ENCODE results near the gene CDC42.
A peak's percentile ranks its signal among the peaks of the same experiment; 100 is the strongest.

The CDC42 gene

DNA sequence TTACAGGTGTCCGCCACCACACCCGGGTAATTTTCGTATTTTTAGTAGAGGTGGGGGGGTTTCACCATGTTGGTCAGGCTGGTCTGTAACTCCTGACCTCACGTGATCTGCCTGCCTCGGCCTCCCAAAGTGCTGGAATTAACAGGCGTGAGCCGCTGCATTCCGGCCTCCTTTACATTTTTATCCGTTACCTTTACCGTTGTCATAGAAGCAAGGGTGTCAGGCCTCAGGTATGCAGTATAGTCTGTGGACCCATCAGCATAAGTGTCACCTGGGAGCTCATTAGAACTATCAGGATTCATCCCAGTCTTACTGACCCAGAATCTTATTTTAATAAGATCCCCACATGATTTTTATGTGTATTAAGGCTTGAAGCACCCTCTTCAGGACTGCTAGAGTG lies 5.4 kb downstream of the CDC42 start:
- peaks cover 77% of the 10 kb centered on the region for H3K36me3 Mint-ChIP-seq (ENCODE audit: insufficient read depth)
- H3K27me3 Mint-ChIP-seq: no peaks in the 10 kb centered on the region
- H3K4me1 Mint-ChIP-seq (ENCODE audit: low read depth in 2 of 2): peaks cover 46 to 77% of the 10 kb centered on the region in 2 donors
- DNase-seq (no peak), ATAC-seq (replicated peaks) (no peak)
- H3K9me3 Mint-ChIP-seq: no peaks in the 10 kb centered on the region
- peak overlapping the region; percentile 74 to 98 for H3K27ac Mint-ChIP-seq
- H3K4me3 Mint-ChIP-seq: peak overlapping the region; percentile 69 to 81

DNA sequence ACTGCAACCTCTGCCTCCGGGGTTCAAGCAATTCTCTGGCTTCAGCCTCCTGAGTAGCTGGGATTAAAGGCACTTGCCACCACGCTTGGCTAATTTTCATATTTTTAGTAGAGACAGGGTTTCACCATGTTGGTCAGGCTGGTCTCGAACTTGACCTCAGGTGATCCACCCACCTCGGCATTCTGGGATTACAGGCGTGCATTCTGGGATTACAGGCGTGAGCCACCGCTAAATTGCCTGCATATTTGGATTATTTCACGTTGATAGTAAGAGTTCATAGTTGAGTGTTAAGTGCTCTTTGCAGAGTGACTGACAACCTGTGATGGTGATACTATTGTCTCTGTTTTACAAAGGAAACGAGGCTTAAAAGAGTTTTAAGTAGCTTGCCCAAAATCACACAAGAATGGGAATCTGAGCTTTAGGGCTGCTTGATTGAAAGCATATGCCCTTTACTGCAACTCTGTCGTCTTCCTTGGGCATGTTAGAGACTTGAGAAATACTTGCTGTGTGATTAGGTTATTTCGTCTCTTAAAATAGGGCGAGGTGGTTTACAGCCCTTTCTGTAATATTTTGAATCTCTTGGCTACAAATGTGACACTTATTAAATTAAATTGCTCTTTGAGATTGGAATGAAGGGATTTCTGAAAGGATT lies 12.4 kb downstream of the CDC42 start:
- Mint-ChIP-seq H3K4me1 (ENCODE audit: low read depth in 2 of 2) (peaks cover 69 to 88% of the 10 kb centered on the region in 2 donors), H3K4me3 (peak overlapping the region; percentile 70 to 79), H3K27ac (peak overlapping the region; percentile 61 to 87), H3K9me3 (no peaks in the 10 kb centered on the region), H3K27me3 (no peaks in the 10 kb centered on the region), H3K36me3 (ENCODE audit: insufficient read depth) (peaks cover 77% of the 10 kb centered on the region)
- DNase-seq: no peak
- ATAC-seq (replicated peaks): no peak

GRCh38 chr1:22071511-22071910 lies 19.0 kb downstream of the CDC42 start:
- H3K27ac Mint-ChIP-seq: peak overlapping the region; percentile 76 to 87
- peaks cover 71 to 85% of the 10 kb centered on the region in 2 donors for H3K4me1 Mint-ChIP-seq (ENCODE audit: low read depth in 2 of 2)
- no peaks in the 10 kb centered on the region for H3K27me3 Mint-ChIP-seq
- no peak for ATAC-seq (replicated peaks)
- DNase-seq: no peak
- no peaks in the 10 kb centered on the region for H3K9me3 Mint-ChIP-seq
- peak overlapping the region; percentile 50 to 52 for H3K4me3 Mint-ChIP-seq
- H3K36me3 Mint-ChIP-seq (ENCODE audit: insufficient read depth): peaks cover 79% of the 10 kb centered on the region

DNA sequence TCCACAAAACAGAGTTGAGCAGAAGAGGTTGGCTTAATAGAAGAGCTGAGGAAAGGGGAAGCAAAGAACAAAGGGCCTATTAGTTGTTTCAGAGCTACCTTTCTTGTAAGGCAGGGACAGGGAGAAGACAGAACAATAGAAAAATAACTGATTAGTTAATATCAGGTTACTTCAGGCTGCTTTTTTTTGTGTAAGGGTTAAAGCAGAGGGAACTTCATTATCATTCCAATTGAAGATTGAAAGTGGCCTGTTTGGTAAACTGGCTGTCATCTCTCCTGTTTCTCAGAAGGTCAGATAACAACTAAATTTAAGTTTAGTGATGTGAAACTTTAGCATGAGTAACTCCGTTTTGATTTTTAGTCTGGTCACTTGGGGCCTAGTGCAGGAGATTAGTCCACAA lies 22.3 kb downstream of the CDC42 start:
- Mint-ChIP-seq H3K27ac (peak overlapping the region; percentile 64 to 87), H3K4me3 (peak overlapping the region; percentile 12 to 73), H3K4me1 (ENCODE audit: low read depth in 2 of 2) (peaks cover 73 to 91% of the 10 kb centered on the region in 2 donors), H3K36me3 (ENCODE audit: insufficient read depth) (peaks cover 90% of the 10 kb centered on the region), H3K27me3 (no peaks in the 10 kb centered on the region), H3K9me3 (no peaks in the 10 kb centered on the region)
- ATAC-seq (replicated peaks) (no peak), DNase-seq (no peak)

DNA sequence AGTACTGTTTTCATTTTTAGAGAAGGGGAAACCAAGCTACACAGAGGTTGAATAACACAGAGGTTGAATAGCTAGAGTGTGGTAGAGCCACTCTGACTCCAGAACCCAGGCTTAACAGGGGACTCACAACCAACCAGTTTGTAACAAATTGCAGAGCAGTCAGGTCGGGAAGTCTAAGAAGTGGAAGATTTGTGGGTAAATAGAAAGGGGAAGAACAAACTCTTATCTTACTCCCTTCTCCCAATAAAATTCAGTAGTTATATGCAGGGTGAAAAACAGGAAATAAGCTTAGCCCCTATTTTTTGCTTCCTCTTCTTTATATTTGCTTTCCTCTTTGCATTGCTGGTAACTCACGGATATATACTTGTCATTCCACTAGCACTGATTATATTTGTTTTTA lies 23.2 kb downstream of the CDC42 start:
- no peak for DNase-seq
- H3K4me1 Mint-ChIP-seq (ENCODE audit: low read depth in 2 of 2): peaks cover 72 to 86% of the 10 kb centered on the region in 2 donors
- peak overlapping the region; percentile 38 to 64 for H3K27ac Mint-ChIP-seq
- peaks cover 92% of the 10 kb centered on the region for H3K36me3 Mint-ChIP-seq (ENCODE audit: insufficient read depth)
- peak; percentile 36 for ATAC-seq (replicated peaks)
- no peaks in the 10 kb centered on the region for H3K9me3 Mint-ChIP-seq
- peak overlapping the region; percentile 12 to 73 for H3K4me3 Mint-ChIP-seq
- no peaks in the 10 kb centered on the region for H3K27me3 Mint-ChIP-seq

DNA sequence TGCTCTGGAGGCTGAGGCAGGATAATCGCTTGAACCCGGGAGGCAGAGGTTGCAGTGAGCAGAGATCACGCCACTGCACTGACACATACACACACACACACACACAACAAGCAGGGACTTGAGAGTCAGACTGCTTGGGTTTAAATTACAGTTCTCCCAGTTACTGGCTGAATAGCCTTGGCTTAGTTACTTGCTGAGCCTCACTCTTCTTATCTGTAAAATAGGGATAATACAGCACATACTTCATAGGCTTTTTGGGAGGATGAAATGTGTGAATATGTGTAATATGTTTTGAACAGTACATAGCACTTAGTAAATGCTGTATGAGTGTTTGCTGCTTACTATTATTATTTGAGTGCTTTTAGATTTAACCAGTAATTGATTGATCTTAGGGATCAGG lies 23.8 kb downstream of the CDC42 start:
- H3K27ac Mint-ChIP-seq: peak overlapping the region; percentile 38 to 64
- no peaks in the 10 kb centered on the region for H3K9me3 Mint-ChIP-seq
- H3K36me3 Mint-ChIP-seq (ENCODE audit: insufficient read depth): peaks cover 92% of the 10 kb centered on the region
- DNase-seq (no peak), ATAC-seq (replicated peaks) (no peak)
- H3K4me1 Mint-ChIP-seq (ENCODE audit: low read depth in 2 of 2): peaks cover 68 to 88% of the 10 kb centered on the region in 2 donors
- H3K4me3 Mint-ChIP-seq: peak overlapping the region; percentile 12 to 73
- no peaks in the 10 kb centered on the region for H3K27me3 Mint-ChIP-seq

DNA sequence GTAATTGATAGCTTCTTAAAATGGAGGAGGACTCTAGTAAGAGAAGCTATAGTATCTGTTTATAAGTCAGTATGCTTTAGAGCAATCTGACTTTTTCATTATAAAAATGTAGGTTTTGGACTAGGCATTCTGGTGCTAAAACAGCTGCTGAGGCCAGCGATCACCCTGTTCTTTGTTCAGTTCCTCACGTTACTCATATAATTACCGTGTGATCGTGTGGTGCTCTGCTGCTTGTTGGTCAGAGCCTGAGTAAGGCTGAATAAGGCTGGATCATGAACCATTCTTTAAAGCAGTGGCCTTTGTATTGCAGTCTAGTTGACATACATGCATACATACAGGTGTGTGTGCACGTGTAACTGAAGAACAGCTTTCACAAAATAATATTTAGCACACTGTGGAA lies 25.2 kb downstream of the CDC42 start:
- peaks cover 95% of the 10 kb centered on the region for H3K36me3 Mint-ChIP-seq (ENCODE audit: insufficient read depth)
- H3K27ac Mint-ChIP-seq: peak overlapping the region; percentile 38 to 64
- ATAC-seq (replicated peaks): peak; percentile 25

GRCh38 chr1:22078133-22078532 lies 25.6 kb downstream of the CDC42 start:
- Mint-ChIP-seq H3K27me3 (no peaks in the 10 kb centered on the region), H3K4me3 (peak overlapping the region; percentile 38 to 73), H3K27ac (peak overlapping the region; percentile 54 to 77), H3K9me3 (no peaks in the 10 kb centered on the region), H3K36me3 (ENCODE audit: insufficient read depth) (peaks cover 95% of the 10 kb centered on the region), H3K4me1 (ENCODE audit: low read depth in 2 of 2) (peaks cover 62 to 78% of the 10 kb centered on the region in 2 donors)
- DNase-seq (no peak), ATAC-seq (replicated peaks) (no peak)

More for the DNA sequence above, 25.2 kb downstream of the CDC42 start:
- Mint-ChIP-seq H3K4me1 (ENCODE audit: low read depth in 2 of 2) (peaks cover 63 to 82% of the 10 kb centered on the region in 2 donors), H3K9me3 (no peaks in the 10 kb centered on the region), H3K27me3 (no peaks in the 10 kb centered on the region), H3K4me3 (peak overlapping the region; percentile 38 to 73)
- no peak for DNase-seq

- Mint-ChIP-seq H3K4me1 (ENCODE audit: low read depth in 2 of 2) (peaks cover 59 to 76% of the 10 kb centered on the region in 2 donors), H3K36me3 (ENCODE audit: insufficient read depth) (peaks cover 98% of the 10 kb centered on the region), H3K27me3 (no peaks in the 10 kb centered on the region), H3K4me3 (no peak overlapping the region), H3K27ac (peak overlapping the region; percentile 54 to 77), H3K9me3 (no peaks in the 10 kb centered on the region)
- DNase-seq (no peak), ATAC-seq (replicated peaks) (no peak)
Measured at GRCh38 chr1:22080191-22080590, 27.7 kb downstream of the CDC42 start.

DNA sequence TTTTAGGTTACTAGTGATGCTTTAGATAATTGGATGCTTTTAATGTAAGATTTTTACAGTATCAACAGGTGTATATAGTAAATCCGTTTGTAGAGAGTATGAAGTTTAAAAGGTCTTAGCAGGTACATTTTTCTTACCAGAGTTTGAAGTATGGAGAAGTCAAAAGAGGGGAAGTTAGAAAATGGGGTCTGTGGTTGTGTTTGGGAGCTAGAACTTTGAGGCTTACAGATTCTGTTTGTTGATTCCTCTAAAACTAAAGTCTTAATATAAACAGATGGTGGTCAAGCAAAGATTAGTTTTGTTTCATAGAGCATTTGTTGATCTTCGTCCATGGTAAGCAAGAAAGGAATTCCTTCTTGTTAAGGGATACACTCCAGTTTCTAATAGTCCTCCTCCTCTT lies 35.8 kb downstream of the CDC42 start:
- Mint-ChIP-seq H3K4me3 (peak overlapping the region; percentile 69 to 75), H3K4me1 (ENCODE audit: low read depth in 2 of 2) (peaks cover 56 to 81% of the 10 kb centered on the region in 2 donors), H3K9me3 (no peaks in the 10 kb centered on the region), H3K36me3 (ENCODE audit: insufficient read depth) (peaks cover 98% of the 10 kb centered on the region), H3K27me3 (no peaks in the 10 kb centered on the region), H3K27ac (peak overlapping the region; percentile 92 to 93)
- ATAC-seq (replicated peaks) (no peak), DNase-seq (no peak)

DNA sequence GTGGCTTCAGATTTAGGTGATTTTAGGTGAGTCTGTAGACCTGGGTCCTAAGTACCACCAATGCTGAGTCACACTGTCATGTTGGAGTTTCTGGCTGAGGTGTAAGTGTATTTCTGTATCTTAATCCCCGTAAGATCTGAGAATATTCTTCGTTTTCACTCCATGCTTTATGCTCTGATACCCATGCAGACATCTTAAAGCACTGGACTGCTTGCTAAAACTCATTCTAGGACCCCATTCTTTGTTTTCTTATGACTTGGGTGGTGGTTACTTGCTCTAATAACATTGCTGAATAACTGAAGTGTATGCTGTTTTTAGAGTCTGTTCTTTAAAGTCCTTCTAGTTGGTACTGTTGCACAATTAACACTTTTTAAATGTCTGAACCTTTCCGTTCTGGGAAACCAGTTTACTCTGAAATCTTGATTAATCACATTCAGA lies 36.6 kb downstream of the CDC42 start:
- Mint-ChIP-seq H3K27ac (peak overlapping the region; percentile 92 to 93), H3K27me3 (no peaks in the 10 kb centered on the region), H3K4me1 (ENCODE audit: low read depth in 2 of 2) (peaks cover 52 to 78% of the 10 kb centered on the region in 2 donors), H3K36me3 (ENCODE audit: insufficient read depth) (peaks cover 97% of the 10 kb centered on the region), H3K9me3 (no peaks in the 10 kb centered on the region), H3K4me3 (peak overlapping the region; percentile 69 to 75)
- peak; percentile 28 for ATAC-seq (replicated peaks)
- no peak for DNase-seq

DNA sequence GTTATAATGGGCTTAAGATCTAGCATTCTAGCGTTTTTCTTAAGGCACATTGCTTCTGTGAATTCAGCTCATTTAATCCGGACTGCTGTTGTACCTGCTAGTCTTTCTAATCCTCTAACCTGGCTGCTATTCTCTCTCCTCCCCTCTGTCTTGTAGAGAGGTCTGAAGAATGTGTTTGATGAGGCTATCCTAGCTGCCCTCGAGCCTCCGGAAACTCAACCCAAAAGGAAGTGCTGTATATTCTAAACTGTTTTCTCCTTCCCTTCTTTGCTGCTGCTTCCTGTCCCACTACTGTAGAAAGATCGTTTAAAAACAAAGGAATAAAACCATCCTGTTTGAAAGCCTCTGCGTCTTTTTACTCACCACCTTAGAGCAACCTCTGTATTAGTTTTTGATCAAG lies 37.3 kb downstream of the CDC42 start:
- H3K27ac Mint-ChIP-seq: peak overlapping the region; percentile 92 to 93
- no peaks in the 10 kb centered on the region for H3K9me3 Mint-ChIP-seq
- peaks cover 97% of the 10 kb centered on the region for H3K36me3 Mint-ChIP-seq (ENCODE audit: insufficient read depth)
- H3K4me3 Mint-ChIP-seq: peak overlapping the region; percentile 69 to 75
- DNase-seq (no peak), ATAC-seq (replicated peaks) (peak; percentile 38)
- peaks cover 52 to 76% of the 10 kb centered on the region in 2 donors for H3K4me1 Mint-ChIP-seq (ENCODE audit: low read depth in 2 of 2)
- H3K27me3 Mint-ChIP-seq: no peaks in the 10 kb centered on the region

- DNase-seq: no peak
- no peak for ATAC-seq (replicated peaks)
- Mint-ChIP-seq H3K27ac (peak overlapping the region; percentile 11 to 93), H3K9me3 (no peaks in the 10 kb centered on the region), H3K36me3 (ENCODE audit: insufficient read depth) (peaks cover 95% of the 10 kb centered on the region), H3K27me3 (no peaks in the 10 kb centered on the region), H3K4me3 (peak overlapping the region in 1 of 2 donors; percentile 75), H3K4me1 (ENCODE audit: low read depth in 2 of 2) (peaks cover 45 to 75% of the 10 kb centered on the region in 2 donors)
Measured at GRCh38 chr1:22090867-22091266, 38.4 kb downstream of the CDC42 start.
